ENCODE results near the gene ELF5.

- TF ChIP-seq CTCF (IDR thresholded peaks at IDR 0.05) (no peak), POLR2A (IDR thresholded peaks at IDR 0.05) (no peak), EP300 (IDR thresholded peaks at IDR 0.05) (no peak)
These were observed 24.6 kb downstream of the ELF5 start for GRCh38 chr11:34488855-34489557.
